GM19372 (cell line): ENCODE results near the gene TBL3.
"Not testable (repeated sequence)": the region's sequence is repeated elsewhere in the genome, so short reads cannot be mapped to it uniquely, and the experiment has no call there.

ENCODE experiments used
- ATAC-seq: cut with Tn5 transposase; IDR thresholded peaks from one replicate; pipeline ENCODE4 v1.9.1; 2021; ENCODE audit warnings: mild to moderate bottlenecking, low read depth, moderate library complexity; ENCODE audit not compliant: unreplicated experiment

TBL3 gene

GRCh38 chr16:2011726-2012125, 39.9 kb downstream of the TBL3 start:
- not testable (repeated sequence) for ATAC-seq

GRCh38 chr16:2013527-2013926, 41.7 kb downstream of the TBL3 start:
- ATAC-seq: no peak

DNA sequence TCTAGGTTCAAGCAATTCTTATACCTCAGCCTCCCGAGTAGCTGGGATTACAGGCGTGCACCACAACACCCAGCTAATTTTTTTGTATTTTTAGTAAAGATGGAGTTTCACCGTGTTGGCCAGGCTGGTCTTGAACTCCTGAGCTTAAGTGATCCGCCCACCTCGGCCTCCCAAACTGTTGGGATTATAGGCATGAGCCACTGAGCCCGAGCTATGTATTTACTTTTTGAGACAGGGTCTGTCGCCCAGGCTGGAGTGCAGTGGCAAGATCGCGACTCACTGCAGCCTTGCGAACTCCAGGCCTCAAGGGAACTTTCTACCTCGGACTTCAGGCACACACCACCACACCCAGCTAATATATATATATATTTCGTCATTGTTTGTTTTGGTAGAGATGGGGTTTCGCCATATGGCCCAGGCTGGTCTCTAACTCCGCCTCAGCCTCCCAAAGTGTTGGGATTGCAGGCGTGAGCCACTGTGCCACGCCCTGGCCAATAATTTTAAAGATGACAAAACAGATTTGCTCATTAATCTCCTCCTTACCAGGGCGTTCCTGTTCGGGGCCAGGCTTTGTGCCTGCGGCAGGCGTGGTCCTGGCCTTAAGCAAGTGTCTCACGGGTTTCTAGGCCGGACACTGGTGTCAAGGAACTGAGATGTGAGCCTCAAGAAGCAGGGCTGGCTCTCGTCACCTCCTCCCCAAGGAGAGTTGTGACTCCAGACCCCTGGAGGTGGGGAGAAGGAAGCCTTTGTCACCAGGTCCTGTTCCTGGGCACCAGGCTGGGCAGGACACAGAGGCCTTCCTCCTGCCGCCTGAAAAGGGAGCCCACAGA, 43.5 kb downstream of the TBL3 start:
- no peak for ATAC-seq

GRCh38 chr16:2015947-2016208, 44.0 kb downstream of the TBL3 start:
- no peak for ATAC-seq

- no peak for ATAC-seq
Observed at GRCh38 chr16:2016407-2016922, 44.6 kb downstream of the TBL3 start.

DNA sequence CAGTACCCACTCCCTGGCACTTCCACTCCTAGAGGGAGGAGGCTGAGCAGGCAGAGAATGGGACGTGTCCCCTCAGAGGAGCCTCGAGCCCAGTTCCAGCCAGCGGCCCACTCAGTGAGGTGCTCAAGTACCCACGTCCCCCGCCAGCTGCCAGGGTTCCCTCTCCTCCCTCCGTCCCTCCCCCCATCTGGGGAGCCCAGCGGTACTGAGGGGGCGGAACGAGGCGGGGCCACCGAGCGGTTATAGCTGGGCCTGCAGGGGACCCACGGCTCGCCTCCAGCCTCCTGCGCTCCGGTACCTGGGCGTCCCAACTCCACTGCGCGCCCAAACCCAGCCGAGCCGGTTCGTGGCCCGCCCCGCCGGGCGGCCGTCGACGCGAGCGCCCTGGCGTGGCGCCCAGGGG, 47.7 kb downstream of the TBL3 start, which contains the start of gene NPW:
NPW (plus strand) TSS at position 268 of the 403 bp plus-strand sequence.
- ATAC-seq: no peak

- no peak for ATAC-seq
Observed at GRCh38 chr16:2019921-2020831, 48.3 kb downstream of the TBL3 start.

GRCh38 chr16:2022723-2023091, 50.9 kb downstream of the TBL3 start:
- no peak for ATAC-seq

GRCh38 chr16:2023092-2024031, 51.5 kb downstream of the TBL3 start:
- ATAC-seq: peak; percentile 81

DNA sequence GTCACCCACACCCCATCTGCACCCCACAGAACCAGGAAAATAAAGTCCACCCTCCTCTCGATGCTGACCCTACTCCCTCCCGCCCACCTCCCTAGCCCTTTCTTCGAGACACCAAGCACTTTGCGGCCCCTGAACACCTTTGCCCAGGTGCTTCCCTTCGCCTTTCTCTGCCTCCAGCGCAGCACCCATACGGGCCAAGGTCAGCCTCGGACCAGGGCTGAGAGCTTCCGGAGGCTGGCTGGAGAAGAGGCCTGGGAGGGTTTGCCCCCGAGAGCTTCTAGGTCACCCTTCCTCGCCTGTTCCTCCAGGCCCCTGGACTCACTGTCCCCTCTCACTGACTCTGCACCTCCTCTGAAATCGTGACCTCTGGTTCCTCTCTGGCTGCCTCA, 52.2 kb downstream of the TBL3 start:
- no peak for ATAC-seq

- no peak for ATAC-seq
Observed at GRCh38 chr16:2025251-2025650, 53.4 kb downstream of the TBL3 start.

GRCh38 chr16:2025878-2026460, 54.1 kb downstream of the TBL3 start:
- ATAC-seq: no peak

- no peak for ATAC-seq
Observed at GRCh38 chr16:2026461-2027023, 54.7 kb downstream of the TBL3 start, which contains the start of gene NHERF2. NHERF2 (plus strand) TSS chr16:2026902; CDS start chr16:2027006, 104 bp downstream.

DNA sequence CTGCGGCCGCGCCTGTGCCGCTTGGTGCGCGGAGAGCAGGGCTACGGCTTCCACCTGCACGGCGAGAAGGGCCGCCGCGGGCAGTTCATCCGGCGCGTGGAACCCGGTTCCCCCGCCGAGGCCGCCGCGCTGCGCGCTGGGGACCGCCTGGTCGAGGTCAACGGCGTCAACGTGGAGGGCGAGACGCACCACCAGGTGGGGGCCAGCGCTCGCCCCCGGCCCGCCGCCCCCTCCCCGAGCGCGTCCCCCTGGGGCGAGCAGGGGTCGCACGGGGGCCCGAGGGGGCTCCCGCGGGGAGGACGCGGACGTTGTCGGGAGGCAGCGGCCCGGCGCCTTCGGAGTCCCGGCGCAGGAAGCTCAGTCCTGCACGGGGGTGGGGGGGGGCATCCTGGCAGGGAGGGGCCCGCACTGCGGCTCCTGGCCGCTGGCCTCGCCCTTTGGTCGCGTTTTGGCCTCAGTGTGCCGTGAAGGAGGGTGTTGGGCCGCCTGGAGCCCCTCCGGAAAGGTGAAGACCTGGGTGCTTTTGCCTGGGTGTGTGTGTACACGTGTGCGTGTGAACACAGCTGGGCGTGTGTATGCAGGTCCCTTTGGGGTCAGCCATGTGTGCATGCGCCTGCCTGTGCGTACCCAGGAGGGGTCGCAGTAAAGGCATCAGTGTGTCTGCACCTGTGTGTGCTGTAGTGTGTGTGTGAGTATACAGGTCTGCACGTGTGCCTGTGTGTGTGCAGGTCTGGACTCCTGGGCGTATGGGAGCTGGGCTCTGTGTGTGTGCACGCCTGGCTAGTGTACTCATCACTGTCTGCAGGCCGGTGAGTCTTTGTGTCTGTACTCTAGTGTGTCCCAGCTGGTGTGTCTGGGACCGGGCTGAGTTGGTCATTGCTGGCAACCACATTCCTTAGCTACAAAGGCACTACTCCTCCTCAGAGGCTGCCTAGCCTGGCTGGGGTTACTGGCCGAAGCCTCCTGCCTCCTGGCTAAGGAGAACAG, 55.5 kb downstream of the TBL3 start:
- no peak for ATAC-seq

- ATAC-seq: no peak
Observed at GRCh38 chr16:2028146-2028545, 56.3 kb downstream of the TBL3 start.

- ATAC-seq: no peak
Observed at GRCh38 chr16:2028620-2029220, 56.9 kb downstream of the TBL3 start.

- no peak for ATAC-seq
Observed at GRCh38 chr16:2029350-2029749, 57.5 kb downstream of the TBL3 start.

- no peak for ATAC-seq
Observed at GRCh38 chr16:2030036-2030435, 58.2 kb downstream of the TBL3 start.
